Endodermal cell (in vitro differentiated cells): ENCODE data around the gene BHLHA9. TPM values are rescaled to one million over a fixed set of nuclear protein-coding genes. Genes with fewer than 3 reads are reported as not detected.
"Not testable (repeated sequence)": the region's sequence is repeated elsewhere in the genome, so short reads cannot be mapped to it uniquely, and the experiment has no call there.

Experiments used
- DNase-seq: peaks from one replicate; pipeline ENCODE4 v3.0.0-alpha.2; 2017
- H3K27ac ChIP-seq: 2 replicates; pipeline ENCODE4 v1.5.1; 2013; ENCODE audit warnings: mild to moderate bottlenecking, low read depth, low read length, moderate library complexity
- H3K27me3 ChIP-seq: 2 replicates; pipeline ENCODE4 v1.6.1; 2013; ENCODE audit warnings: mild to moderate bottlenecking, low read length, moderate library complexity; ENCODE audit not compliant: insufficient read depth, control insufficient read depth, poor library complexity, severe bottlenecking
- H3K36me3 ChIP-seq: 2 replicates; pipeline ENCODE4 v1.7.0; 2013; ENCODE audit warnings: mild to moderate bottlenecking, low read length, moderate library complexity; ENCODE audit not compliant: control insufficient read depth, insufficient read depth
- H3K4me1 ChIP-seq: one replicate; pipeline ENCODE4 v1.7.0; 2013; ENCODE audit warnings: low read length; ENCODE audit not compliant: control insufficient read depth, insufficient read depth
- H3K4me3 ChIP-seq: 2 replicates; pipeline ENCODE4 v1.5.1; 2013; ENCODE audit warnings: mild to moderate bottlenecking, low read length, moderate library complexity
- H3K9ac ChIP-seq: 2 replicates; pipeline ENCODE4 v1.6.1; 2013; ENCODE audit warnings: mild to moderate bottlenecking, low read length, moderate library complexity; ENCODE audit not compliant: poor library complexity, severe bottlenecking; ENCODE audit errors: extremely low read depth
- H3K9me3 ChIP-seq: 2 replicates; pipeline ENCODE4 v1.6.1; 2013; ENCODE audit warnings: mild to moderate bottlenecking, low read length, moderate library complexity; ENCODE audit not compliant: control insufficient read depth
- H3K27ac Mint-ChIP-seq: 2 replicates; pipeline ENCODE4 v1.8.0; 2020; ENCODE audit warnings: mixed read lengths
- H3K27me3 Mint-ChIP-seq: 2 replicates; pipeline ENCODE4 v1.8.0; 2021; ENCODE audit warnings: mild to moderate bottlenecking, mixed read lengths; ENCODE audit not compliant: insufficient read depth
- H3K36me3 Mint-ChIP-seq: 2 replicates; pipeline ENCODE4 v1.8.0; 2020; ENCODE audit warnings: low read depth, mixed read lengths
- H3K4me1 Mint-ChIP-seq: 2 replicates; pipeline ENCODE4 v1.8.0; 2020; ENCODE audit warnings: mixed read lengths
- H3K4me3 Mint-ChIP-seq: 2 replicates; pipeline ENCODE4 v1.8.0; 2020; ENCODE audit warnings: mild to moderate bottlenecking, moderate library complexity, mixed read lengths
- H3K9me3 Mint-ChIP-seq: 2 replicates; pipeline ENCODE4 v1.8.0; 2020; ENCODE audit warnings: mild to moderate bottlenecking, mixed read lengths
- WGBS, 2 experiments: methylation state at CpG; one replicate each; pipeline versions ENCODE4 v1.1.5 to v1.1.7; 2013; ENCODE audit warnings: missing lambda C conversion rate in 2 of 2, mixed read lengths in 1 of 2; ENCODE audit not compliant: insufficient coverage in 1 of 2, insufficient read length in 1 of 2; 5-methylcytosine and 5-hydroxymethylcytosine counted together
- total RNA-seq, 2 donors: library from RNA; stranded (reverse); fragmentation: NEBNext Ultra II Directional in 1 of 2; extraction: Animal tissue kit (Norgen Biotek cat#: 25700) in 1 of 2; gene quantifications; 2 replicates in 1 of 2; 3 replicates in 1 of 2; pipeline ENCODE4 v1.2.1, GENCODE V29; 2021
- TF ChIP-seq, protein P1 (sequence below): fragments of 200-600 bp; sonication (generic); conservative IDR thresholded peaks from 2 replicates; pipeline ENCODE4 v1.5.0; 2021; ENCODE audit warnings: antibody characterized with exemption, mild to moderate bottlenecking

BHLHA9 gene
- total RNA-seq, 2 donors from 2014 or later = 0.62 TPM; not detected in 1

- Histone ChIP-seq H3K36me3 (no peaks in the 10 kb centered on the region), H3K4me1 (peaks cover 2% of the 10 kb centered on the region), H3K27me3 (peaks cover 3% of the 10 kb centered on the region), H3K4me3 (no peak overlapping the region), H3K9me3 (no peaks in the 10 kb centered on the region), H3K9ac (no peak overlapping the region), H3K27ac (no peak overlapping the region)
- no peak for DNase-seq
- peaks cover 15% of the 10 kb centered on the region for H3K27me3 Mint-ChIP-seq
- H3K4me1 Mint-ChIP-seq = peaks cover 5% of the 10 kb centered on the region
- no peaks in the 10 kb centered on the region for H3K36me3 Mint-ChIP-seq
- 90 to 92% methylated on average over 18 of the region's 18 CpGs for WGBS, 2 experiments
- TF ChIP-seq, protein P1, sequence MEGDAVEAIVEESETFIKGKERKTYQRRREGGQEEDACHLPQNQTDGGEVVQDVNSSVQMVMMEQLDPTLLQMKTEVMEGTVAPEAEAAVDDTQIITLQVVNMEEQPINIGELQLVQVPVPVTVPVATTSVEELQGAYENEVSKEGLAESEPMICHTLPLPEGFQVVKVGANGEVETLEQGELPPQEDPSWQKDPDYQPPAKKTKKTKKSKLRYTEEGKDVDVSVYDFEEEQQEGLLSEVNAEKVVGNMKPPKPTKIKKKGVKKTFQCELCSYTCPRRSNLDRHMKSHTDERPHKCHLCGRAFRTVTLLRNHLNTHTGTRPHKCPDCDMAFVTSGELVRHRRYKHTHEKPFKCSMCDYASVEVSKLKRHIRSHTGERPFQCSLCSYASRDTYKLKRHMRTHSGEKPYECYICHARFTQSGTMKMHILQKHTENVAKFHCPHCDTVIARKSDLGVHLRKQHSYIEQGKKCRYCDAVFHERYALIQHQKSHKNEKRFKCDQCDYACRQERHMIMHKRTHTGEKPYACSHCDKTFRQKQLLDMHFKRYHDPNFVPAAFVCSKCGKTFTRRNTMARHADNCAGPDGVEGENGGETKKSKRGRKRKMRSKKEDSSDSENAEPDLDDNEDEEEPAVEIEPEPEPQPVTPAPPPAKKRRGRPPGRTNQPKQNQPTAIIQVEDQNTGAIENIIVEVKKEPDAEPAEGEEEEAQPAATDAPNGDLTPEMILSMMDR = no peak
- H3K27ac Mint-ChIP-seq = no peak overlapping the region
- no peak overlapping the region for H3K4me3 Mint-ChIP-seq
- no peaks in the 10 kb centered on the region for H3K9me3 Mint-ChIP-seq
These were observed 32.5 kb downstream of the BHLHA9 start for GRCh38 chr17:1302761-1303160.

DNA sequence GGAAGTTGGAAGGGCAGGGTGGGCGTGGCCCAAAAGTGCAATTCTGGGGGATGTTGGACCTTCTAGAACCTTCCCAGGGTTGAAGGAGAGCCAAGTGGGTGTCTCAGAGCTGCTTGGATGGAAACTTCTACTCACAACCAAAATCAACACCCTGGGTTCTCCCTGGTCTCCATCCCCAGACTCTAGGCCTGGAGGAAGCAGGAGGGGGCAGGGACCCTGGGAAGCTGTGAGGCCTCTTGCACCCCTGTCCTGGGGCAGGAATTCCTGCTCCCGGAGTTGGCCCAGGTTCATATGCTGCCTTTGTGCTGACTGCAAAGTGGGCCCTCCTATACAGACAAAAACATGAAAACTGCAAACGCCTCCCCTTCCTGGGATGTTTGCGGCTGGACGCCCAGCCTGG, 34.3 kb downstream of the BHLHA9 start:
- no peak for DNase-seq
- Histone ChIP-seq H3K27ac (no peak overlapping the region), H3K4me3 (no peak overlapping the region), H3K9me3 (no peaks in the 10 kb centered on the region), H3K9ac (no peak overlapping the region), H3K4me1 (no peaks in the 10 kb centered on the region), H3K27me3 (peaks cover 6% of the 10 kb centered on the region), H3K36me3 (no peaks in the 10 kb centered on the region)
- TF ChIP-seq, protein P1 = no peak
- WGBS, 2 experiments = 83% methylated on average over 5 of the region's 5 CpGs; no CpG with 5 or more reads in 1 of the 2 experiments
- Mint-ChIP-seq H3K4me1 (no peaks in the 10 kb centered on the region), H3K27ac (no peak overlapping the region), H3K9me3 (no peaks in the 10 kb centered on the region), H3K36me3 (no peaks in the 10 kb centered on the region), H3K4me3 (no peak overlapping the region), H3K27me3 (peaks cover 9% of the 10 kb centered on the region)

GRCh38 chr17:1304962-1305563, 34.8 kb downstream of the BHLHA9 start:
- Mint-ChIP-seq H3K27me3 (peaks cover 9% of the 10 kb centered on the region), H3K4me1 (no peaks in the 10 kb centered on the region), H3K4me3 (no peak overlapping the region), H3K36me3 (no peaks in the 10 kb centered on the region), H3K9me3 (no peaks in the 10 kb centered on the region), H3K27ac (no peak overlapping the region)
- TF ChIP-seq, protein P1 = no peak
- Histone ChIP-seq H3K9me3 (no peaks in the 10 kb centered on the region), H3K4me3 (no peak overlapping the region), H3K36me3 (no peaks in the 10 kb centered on the region), H3K27ac (no peak overlapping the region), H3K4me1 (no peaks in the 10 kb centered on the region), H3K9ac (no peak overlapping the region), H3K27me3 (peaks cover 6% of the 10 kb centered on the region)
- DNase-seq = no peak
- WGBS, 2 experiments = 86 to 88% methylated on average over 15 to 19 of the region's 19 CpGs

- not testable (repeated sequence) for H3K4me1 Mint-ChIP-seq, H3K4me1 ChIP-seq, H3K9ac ChIP-seq, H3K9me3 ChIP-seq, DNase-seq, H3K36me3 ChIP-seq, H3K4me3 Mint-ChIP-seq, H3K36me3 Mint-ChIP-seq, H3K4me3 ChIP-seq, H3K9me3 Mint-ChIP-seq, H3K27ac ChIP-seq, H3K27ac Mint-ChIP-seq
- 84 to 88% methylated on average over 7 to 9 of the region's 16 CpGs for WGBS, 2 experiments
- H3K27me3 Mint-ChIP-seq = peaks cover 13% of the 10 kb centered on the region
- peaks cover 21% of the 10 kb centered on the region for H3K27me3 ChIP-seq
These were observed 37.6 kb downstream of the BHLHA9 start for GRCh38 chr17:1307829-1308228.
